SK-N-MC (cell line): Measurements from ENCODE around the gene COA4.

Experiments
- DNase-seq: peaks from one replicate; pipeline ENCODE4 v3.0.0-alpha.2; 2011; ENCODE audit warnings: low read depth, low spot score
- H3K27ac ChIP-seq: fragments of 200-600 bp; sonication (generic); 2 replicates; pipeline ENCODE4 v1.5.1; 2016; ENCODE audit warnings: mixed run types
- H3K36me3 ChIP-seq: fragments of 200-600 bp; sonication (generic); 2 replicates; pipeline ENCODE4 v1.6.1; 2017; ENCODE audit warnings: antibody characterized with exemption, low read length, mixed read lengths; ENCODE audit not compliant: insufficient read depth
- H3K4me3 ChIP-seq: fragments of 200-600 bp; sonication (generic); 2 replicates; pipeline ENCODE4 v1.5.1; 2016
- H3K9ac ChIP-seq: fragments of 200-600 bp; sonication (generic); 2 replicates; pipeline ENCODE4 v1.8.0; 2017; ENCODE audit warnings: mixed run types, mixed read lengths; ENCODE audit not compliant: insufficient read length
- H3K9me3 ChIP-seq: fragments of 200-600 bp; sonication (generic); 2 replicates; pipeline ENCODE4 v1.6.1; 2017; ENCODE audit warnings: low read depth, mild to moderate bottlenecking, antibody characterized with exemption, low read length, moderate library complexity, mixed read lengths
- EZH2 ChIP-seq: fragments of 200-600 bp; sonication (generic); IDR thresholded peaks from one replicate; pipeline ENCODE4 v1.6.1; 2017; ENCODE audit warnings: antibody characterized with exemption
- FOXP2 ChIP-seq: optimal IDR thresholded peaks from 2 replicates; pipeline ENCODE3; 2011; ENCODE audit warnings: mild to moderate bottlenecking, moderate library complexity; ENCODE audit not compliant: insufficient read depth; ENCODE audit errors: extremely low read length, control extremely low read depth
- POLR2AphosphoS5 ChIP-seq: IDR thresholded peaks from 2 replicates; pipeline ENCODE4 v1.6.1; 2012; ENCODE audit warnings: mild to moderate bottlenecking, low read depth, low read length, borderline replicate concordance

The COA4 gene

GRCh38 chr11:73854680-73855079 is 22.0 kb downstream of the COA4 start:
- H3K36me3 ChIP-seq: peaks cover 15% of the 10 kb centered on the region
- H3K9me3 ChIP-seq: no peaks in the 10 kb centered on the region
- no peak overlapping the region for H3K27ac ChIP-seq
- TF ChIP-seq POLR2AphosphoS5 (no peak), EZH2 (no peak), FOXP2 (no peak)
- DNase-seq: no peak
- H3K4me3 ChIP-seq: no peak overlapping the region
- H3K9ac ChIP-seq: no peak overlapping the region

GRCh38 chr11:73852049-73852448 is 24.6 kb downstream of the COA4 start:
- peaks cover 13% of the 10 kb centered on the region for H3K36me3 ChIP-seq
- H3K4me3 ChIP-seq: no peak overlapping the region
- DNase-seq: no peak
- H3K9ac ChIP-seq: no peak overlapping the region
- no peak overlapping the region for H3K27ac ChIP-seq
- no peak for TF ChIP-seq EZH2
- TF ChIP-seq FOXP2: no peak
- TF ChIP-seq POLR2AphosphoS5: no peak
- no peaks in the 10 kb centered on the region for H3K9me3 ChIP-seq

- no peak overlapping the region for H3K4me3 ChIP-seq
- no peak for DNase-seq
These were observed 25.4 kb downstream of the COA4 start for GRCh38 chr11:73851046-73851764.

GRCh38 chr11:73839123-73839457 is 37.6 kb downstream of the COA4 start:
- Histone ChIP-seq H3K36me3 (peaks cover 18% of the 10 kb centered on the region; the same call in 1 of the 2 replicates), H3K4me3 (no peak overlapping the region), H3K27ac (no peak overlapping the region), H3K9ac (no peak overlapping the region), H3K9me3 (no peaks in the 10 kb centered on the region)
- DNase-seq: no peak
- TF ChIP-seq POLR2AphosphoS5: no peak
- no peak for TF ChIP-seq EZH2
- TF ChIP-seq FOXP2: no peak

More at GRCh38 chr11:73851046-73851764, 25.4 kb downstream of the COA4 start:
- no peak for TF ChIP-seq FOXP2
- no peak for TF ChIP-seq POLR2AphosphoS5
- no peak for TF ChIP-seq EZH2
- Histone ChIP-seq H3K9me3 (no peaks in the 10 kb centered on the region), H3K36me3 (peaks cover 13% of the 10 kb centered on the region), H3K9ac (no peak overlapping the region), H3K27ac (no peak overlapping the region)

- Histone ChIP-seq H3K4me3 (no peak overlapping the region), H3K9ac (no peak overlapping the region), H3K36me3 (peaks cover 13% of the 10 kb centered on the region; the same call in 1 of the 2 replicates), H3K9me3 (no peaks in the 10 kb centered on the region), H3K27ac (no peak overlapping the region)
- DNase-seq: no peak
- no peak for TF ChIP-seq EZH2
- TF ChIP-seq FOXP2: no peak
- TF ChIP-seq POLR2AphosphoS5: no peak
These were observed 38.1 kb downstream of the COA4 start for GRCh38 chr11:73838443-73839122.

GRCh38 chr11:73833067-73833466 is 43.6 kb downstream of the COA4 start:
- Histone ChIP-seq H3K9me3 (no peaks in the 10 kb centered on the region), H3K4me3 (no peak overlapping the region), H3K36me3 (peaks cover 28% of the 10 kb centered on the region), H3K9ac (no peak overlapping the region), H3K27ac (no peak overlapping the region)
- no peak for DNase-seq
- TF ChIP-seq EZH2: no peak

- TF ChIP-seq FOXP2 (no peak), POLR2AphosphoS5 (no peak), EZH2 (no peak)
- no peak for DNase-seq
- no peaks in the 10 kb centered on the region for H3K9me3 ChIP-seq
- H3K27ac ChIP-seq: no peak overlapping the region
- peaks cover 38% of the 10 kb centered on the region for H3K36me3 ChIP-seq
- no peak overlapping the region for H3K4me3 ChIP-seq
- no peak overlapping the region for H3K9ac ChIP-seq
These were observed 46.4 kb downstream of the COA4 start for GRCh38 chr11:73830261-73830660.
